HG02759 (cell line): Measurements from ENCODE around the gene FKBP9.
"Not testable (repeated sequence)": the region's sequence is repeated elsewhere in the genome, so short reads cannot be mapped to it uniquely, and the experiment has no call there.

Source experiments
- ATAC-seq: cut with Tn5 transposase; IDR thresholded peaks from one replicate; pipeline ENCODE4 v1.9.1; 2021; ENCODE audit warnings: mild to moderate bottlenecking, moderate library complexity; ENCODE audit not compliant: unreplicated experiment

Gene FKBP9

DNA sequence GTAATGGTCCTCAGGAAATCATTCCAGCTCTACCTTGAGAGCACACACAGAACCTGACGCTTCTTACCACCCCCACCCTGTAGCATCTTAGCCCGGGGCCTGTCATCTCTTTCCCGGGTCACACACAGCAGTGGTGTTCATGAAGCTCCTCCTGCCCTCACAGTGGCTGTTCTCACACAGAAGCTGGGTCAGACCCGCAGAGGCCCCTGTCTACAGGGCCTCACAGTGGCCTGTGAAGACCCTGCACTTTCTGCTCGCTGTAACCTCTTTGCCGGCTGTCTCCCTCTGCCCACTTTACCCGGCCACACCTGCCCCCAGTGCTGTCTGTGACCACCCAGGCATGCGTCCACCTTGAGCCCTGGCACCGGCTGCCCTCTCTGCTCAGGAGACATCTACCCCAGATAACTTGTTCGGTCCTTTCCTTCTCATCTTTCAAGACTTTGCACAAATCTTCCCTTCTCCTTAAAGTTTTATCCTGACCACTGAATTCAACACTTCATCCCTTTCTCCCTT lies 46.9 kb downstream of the FKBP9 start:
- not testable (repeated sequence) for ATAC-seq

DNA sequence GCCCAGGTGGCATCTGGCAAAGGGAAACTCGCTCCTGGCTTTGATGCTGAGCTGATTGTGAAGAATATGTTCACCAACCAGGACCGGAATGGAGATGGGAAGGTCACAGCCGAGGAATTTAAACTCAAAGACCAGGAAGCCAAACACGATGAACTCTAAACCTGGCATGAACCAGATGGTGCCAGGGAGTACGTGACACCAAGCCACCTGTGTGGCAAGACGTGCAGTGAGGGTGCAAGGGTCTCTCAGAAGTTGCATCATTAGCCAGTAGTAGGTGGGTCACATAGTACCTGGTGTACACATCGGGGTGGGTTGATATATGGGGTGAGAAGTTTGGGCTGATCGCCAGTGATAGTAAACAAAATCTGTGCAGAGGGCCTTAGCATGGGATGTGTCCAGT lies 48.0 kb downstream of the FKBP9 start:
- not testable (repeated sequence) for ATAC-seq

DNA sequence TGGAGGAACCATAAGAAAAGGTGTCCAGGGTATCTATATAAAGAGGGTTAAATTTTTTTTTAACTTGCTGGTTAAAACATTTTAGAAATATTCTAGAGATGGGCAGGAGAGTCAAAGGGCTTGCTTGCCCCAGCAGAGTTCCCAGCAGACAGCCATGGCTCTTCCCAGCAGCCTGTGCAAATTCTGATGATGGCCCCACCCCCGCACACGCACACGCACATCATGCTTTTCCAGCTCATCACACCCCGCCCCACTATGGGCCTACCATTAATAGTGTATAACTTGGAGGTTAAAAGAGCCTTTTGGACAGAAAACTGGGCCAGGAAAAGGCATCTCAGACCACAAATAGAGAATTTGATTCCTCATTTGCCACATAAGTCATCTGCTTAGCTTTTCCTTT lies 48.5 kb downstream of the FKBP9 start:
- ATAC-seq = not testable (repeated sequence)

DNA sequence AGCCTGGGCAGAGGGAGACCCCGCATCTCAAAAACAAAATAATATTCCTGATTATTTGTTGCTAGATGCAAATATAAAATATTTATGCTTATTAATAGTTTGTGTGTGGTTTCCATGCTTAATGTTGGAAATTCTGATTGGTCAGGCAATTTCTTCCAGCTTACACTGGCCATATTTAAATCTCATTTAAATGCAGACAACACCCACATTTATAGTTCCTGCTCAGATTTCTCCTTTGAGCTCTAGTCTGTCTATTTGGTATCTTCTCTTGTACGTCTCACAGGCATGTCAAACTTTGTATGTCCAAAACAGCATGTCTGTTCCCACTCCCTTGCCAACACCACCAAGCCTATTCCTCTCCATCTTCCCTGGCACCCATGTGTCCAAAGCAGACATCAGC lies 52.5 kb downstream of the FKBP9 start:
- no peak for ATAC-seq

DNA sequence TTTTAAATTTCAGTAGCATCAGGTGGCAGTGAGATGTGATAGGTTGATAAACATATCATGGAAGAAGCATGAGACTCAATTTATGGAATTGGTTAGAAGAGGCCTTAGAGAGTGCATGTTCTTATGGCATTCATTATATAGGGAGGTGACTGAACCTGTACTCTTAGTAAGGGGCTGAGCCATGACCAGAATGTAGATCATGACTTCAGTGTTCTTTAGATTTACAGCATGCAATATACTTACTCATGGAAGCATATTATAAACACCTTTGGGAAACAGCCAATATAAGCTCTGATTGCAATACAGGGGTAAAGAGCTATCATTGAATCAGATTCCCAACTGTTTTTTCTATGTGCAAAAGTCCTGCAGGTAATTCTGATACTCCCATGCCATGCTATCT lies 55.1 kb downstream of the FKBP9 start:
- no peak for ATAC-seq

DNA sequence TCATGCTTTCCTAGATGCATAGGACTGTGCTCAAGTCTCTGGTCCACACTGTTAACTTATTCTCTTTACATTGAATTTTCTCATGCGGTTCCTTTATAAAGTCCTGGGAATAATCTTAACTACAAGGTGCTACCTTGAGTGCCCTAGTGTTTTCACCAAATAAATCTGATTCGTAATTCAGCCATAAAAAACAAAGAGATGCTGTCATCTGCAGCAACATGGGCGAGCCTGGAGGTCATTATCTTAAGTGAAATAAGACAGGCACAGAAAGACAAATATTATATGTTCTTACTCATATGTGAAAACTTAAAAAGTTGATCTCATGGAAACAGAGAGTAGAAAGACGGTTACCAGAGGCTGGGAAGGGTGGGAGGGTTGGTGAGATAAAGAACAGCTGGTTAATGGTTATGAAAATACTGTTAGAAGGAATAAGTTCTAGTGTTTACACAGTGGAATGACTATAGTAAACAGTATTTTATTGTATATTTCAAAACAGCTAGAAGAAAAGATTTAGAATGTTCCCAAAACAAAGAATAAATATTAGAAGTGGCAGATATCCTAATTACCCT lies 67.0 kb downstream of the FKBP9 start:
- no peak for ATAC-seq

DNA sequence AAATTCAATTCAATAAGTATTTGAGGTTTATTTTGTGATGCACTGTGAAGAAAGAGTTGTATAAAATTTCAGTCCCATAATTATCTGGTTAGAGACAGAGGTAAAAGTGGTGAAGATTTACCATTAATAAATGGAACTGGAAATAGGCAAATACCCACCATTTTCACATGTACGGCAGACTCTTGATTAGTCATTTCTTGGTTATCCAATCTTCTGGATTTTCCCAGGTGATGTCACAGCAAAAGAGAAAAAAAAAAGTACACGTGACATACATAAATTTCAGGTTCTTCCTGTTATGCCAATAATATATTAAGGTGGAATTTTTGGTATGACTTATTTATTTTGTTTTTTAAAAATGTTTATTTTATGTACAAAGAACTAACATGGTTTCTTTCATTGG lies 78.5 kb downstream of the FKBP9 start:
- no peak for ATAC-seq

DNA sequence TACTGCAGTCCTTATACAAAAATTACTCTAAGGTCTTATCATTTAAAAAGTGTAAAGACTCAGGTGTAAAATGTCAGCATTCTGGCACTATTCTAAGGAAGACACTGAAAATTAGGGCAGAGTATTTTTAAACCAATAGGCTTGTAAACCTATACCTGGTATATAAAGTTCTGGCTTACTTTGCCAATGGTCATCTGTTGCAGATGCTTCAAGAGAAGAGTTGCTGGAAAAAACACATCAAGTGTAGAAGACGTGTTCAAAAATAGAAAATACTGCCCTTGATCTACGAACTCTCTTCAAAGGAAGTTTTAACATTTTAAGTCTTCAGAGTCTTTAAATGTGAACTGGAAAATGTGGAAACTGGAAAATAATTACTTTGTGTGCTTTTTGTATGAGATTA lies 81.4 kb downstream of the FKBP9 start:
- ATAC-seq = no peak

DNA sequence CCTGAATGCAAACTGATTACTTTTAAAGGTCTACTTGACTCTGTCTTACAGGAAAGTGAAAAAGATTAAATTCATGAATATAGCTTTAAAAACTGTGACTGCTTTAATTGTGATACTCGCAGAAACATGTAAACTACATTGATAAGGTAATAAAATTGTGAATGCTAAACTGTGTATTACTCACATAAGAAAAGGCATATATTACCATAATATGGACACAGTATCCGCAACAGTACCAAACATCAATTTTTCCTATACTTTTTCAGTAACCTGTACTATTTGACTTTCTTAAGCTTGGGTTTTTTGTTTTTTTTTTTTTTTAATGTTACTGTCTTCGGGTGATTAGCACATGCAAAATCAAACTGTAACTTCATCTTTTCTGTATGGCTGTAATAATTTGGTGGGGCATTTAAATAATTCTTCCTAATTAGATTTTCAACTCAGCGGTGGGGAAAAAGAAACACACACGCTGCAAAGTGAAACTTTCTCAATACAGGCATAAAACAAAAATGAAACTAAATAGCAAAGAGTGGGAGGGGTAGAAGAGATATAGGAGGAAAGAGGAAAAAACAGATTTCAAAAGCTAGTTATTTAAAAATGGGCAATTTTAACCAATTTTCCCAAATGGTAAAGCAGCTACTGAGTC lies 82.1 kb downstream of the FKBP9 start:
- ATAC-seq = no peak

DNA sequence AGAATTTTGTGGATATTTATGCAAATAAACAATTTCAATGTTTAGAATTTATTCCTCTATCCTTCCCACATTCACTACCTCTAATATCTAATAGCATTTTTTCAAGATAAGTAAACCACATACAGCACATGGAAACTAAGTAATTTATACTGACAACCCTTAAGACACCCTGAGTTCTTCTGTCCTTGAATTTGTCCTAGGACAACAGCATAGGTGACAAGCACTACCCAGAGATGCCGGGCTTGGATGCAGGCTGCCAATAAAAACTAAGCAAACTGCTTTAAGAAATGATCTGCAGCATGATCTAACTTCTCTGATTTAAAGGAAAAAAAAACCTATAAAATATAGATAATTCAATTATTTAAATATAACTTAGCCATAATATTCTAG lies 82.7 kb downstream of the FKBP9 start:
- ATAC-seq = no peak

DNA sequence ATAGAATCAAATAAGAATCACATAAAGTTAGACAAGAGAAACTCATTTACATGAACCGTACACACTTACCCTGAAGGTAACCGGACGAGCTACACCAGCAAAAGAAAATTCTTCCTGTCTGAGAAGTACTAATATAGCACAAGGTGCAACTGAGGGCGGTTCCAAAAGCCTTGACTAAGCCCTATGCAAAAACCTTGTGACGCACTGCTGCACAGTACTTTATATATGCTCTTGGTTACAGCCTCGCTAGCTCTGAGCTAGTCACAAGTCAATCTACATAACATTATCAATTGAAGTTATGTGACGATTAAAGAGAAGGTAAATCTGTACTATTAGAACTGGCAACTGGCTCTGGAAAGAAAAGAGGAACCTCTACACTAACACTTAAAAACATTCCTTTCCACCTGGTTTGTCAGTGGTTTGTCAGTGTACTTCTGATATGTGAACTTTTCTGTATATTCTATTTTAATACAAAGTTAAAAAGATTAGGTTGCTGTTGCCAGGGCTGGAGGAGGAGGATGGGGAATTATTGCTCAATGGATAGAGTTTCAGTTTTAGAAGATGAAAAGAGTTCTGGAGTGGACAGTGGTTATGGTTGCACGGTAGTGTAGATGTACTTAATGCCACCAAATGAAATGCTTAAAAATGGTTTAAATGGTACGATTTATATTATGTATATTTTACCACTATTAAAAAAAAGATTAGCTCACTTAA lies 83.7 kb downstream of the FKBP9 start:
- peak; percentile 94 for ATAC-seq

DNA sequence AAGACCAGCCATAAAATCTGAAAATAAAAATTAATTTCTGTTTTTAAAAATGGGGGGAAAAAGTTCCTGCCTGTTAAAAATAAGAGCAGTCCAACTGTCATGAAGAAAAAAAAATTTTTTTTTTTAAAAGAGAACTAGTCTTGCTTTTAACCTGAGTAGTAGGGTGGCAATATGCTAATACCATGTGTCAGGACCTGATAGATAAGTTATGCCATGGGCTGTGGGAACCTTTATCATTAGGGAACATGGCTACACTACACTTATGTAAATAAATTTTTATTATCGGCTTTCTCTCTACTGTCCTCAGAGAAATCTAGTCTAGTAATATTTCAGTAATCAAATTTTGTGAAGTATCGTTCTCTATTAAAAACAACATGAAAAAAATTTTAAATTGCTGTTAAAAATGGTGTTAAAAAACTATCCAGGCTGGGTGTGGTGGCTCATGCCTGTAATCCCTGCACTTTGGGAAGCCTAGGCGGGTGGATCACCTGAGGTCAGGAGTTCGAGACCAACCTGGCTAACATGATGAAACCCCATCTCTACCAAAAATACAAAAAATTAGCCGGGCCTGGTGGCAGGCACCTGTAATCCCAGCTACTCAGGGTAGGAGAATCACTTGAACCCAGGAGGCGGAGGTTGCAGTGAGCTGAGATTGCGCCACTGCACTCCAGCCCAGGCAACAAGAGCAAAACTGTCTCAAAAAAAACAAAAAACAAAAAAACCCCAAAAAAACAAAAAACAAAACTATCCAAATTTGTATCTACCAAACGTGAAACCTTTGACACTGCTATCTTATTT lies 84.6 kb downstream of the FKBP9 start:
- ATAC-seq = no peak

DNA sequence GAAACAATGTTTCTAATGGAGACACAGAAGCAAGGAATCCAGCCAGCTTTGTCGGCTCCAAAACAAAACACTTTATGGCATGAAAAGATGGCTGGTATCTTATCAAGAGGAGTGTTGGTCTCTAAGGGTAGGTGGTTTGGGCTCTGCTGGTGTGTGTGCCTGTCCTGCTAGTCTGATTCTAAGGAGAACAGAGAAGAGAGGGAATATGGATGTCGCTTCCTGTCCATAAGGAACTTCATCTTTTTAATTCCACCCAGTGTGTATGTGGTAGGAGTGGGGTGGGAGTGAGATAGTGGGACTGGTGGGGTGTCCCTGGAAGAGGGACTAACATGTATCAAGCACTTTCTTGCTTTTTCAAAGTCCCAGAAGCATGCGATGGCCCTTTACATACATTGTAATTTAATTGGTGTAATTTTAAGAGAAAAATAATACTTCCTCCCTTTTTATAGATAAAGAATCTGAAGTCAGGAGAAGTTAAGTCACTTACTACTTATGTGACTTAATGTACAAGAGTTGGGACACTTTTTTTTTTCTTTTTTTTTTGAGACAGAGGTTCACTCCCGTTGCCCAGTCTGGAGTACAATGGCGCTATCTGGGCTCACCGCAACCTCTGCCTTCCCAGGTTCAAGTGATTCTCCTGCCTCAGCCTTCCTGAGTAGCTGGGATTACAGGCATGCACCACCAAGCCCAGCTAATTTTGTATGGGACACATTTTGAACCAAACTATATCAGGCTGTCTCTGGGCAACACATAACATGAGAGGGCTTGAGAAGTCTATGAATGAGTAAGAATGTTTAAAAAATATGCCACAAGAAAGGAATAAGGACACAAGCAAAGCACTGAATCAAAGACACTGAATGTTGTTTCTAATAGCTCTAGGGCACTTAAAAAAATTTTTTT lies 86.5 kb downstream of the FKBP9 start:
- ATAC-seq = no peak

DNA sequence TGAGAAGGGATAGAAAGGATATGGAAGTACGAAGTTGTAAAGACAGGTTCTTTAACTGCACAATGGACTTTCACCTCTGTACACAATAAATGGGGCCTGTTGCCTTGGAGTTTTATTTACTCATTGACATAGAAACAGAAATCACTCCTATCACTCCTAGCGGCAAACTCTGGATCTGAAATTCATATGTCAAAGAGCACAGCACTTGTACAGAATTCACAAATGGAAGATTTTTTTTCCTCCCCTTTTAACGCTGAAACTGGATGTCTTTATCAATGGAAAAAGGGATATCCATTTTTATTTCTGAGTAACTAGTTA lies 87.1 kb downstream of the FKBP9 start:
- ATAC-seq = no peak

DNA sequence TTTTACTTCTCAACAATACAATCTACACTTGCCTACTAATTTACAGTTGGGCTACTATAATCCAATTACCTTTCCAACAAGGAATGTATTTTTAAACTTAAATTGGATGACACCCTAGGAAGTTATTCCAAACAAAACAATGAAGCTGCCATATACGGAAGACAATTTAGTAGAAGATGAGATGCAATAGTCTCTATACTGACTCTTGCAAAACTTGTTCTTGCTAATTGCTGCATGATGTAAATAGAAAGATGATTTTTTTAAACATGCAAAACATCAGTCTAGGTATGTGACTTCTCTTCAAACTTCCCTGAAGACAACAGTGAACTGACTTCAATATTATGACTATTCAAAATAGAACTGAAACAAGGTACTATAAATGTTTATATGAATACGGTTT lies 87.7 kb downstream of the FKBP9 start:
- no peak for ATAC-seq

DNA sequence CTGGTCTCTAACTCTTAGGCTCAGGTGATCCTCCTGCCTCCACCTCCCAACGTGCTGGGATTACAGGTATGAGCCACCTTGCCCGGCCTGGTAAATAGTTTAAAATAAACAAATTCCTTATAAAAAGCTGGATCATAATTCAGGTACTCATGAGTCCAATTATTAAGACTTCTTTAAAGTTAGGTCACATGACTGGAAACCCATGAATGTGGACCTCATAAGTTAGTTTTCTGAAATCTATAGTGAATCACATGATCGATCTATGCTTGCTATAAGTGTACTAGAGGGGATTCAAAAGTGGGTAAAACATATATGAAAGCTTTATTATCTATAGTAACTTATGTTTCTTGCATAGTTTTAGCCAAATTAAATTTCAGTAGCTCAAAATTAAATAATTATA lies 91.0 kb downstream of the FKBP9 start:
- ATAC-seq = no peak

DNA sequence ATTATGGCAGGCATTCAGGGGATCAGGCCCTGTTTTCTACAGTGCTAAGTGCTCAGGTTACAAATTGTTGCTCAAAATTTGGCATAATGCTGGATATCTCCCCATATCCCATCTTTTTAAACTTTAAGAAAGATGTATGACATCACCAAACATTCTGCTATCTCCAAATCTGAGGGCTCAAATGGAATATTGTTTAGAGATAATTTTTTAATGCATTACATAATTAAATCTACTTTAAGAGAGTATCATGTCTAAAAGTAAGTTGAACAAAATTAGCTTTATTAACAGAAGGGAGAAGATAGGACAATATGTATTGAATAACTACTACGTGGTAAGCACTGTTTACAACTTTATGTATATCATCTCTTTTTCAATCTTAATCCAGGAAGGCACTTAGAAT lies 91.5 kb downstream of the FKBP9 start:
- ATAC-seq = no peak

DNA sequence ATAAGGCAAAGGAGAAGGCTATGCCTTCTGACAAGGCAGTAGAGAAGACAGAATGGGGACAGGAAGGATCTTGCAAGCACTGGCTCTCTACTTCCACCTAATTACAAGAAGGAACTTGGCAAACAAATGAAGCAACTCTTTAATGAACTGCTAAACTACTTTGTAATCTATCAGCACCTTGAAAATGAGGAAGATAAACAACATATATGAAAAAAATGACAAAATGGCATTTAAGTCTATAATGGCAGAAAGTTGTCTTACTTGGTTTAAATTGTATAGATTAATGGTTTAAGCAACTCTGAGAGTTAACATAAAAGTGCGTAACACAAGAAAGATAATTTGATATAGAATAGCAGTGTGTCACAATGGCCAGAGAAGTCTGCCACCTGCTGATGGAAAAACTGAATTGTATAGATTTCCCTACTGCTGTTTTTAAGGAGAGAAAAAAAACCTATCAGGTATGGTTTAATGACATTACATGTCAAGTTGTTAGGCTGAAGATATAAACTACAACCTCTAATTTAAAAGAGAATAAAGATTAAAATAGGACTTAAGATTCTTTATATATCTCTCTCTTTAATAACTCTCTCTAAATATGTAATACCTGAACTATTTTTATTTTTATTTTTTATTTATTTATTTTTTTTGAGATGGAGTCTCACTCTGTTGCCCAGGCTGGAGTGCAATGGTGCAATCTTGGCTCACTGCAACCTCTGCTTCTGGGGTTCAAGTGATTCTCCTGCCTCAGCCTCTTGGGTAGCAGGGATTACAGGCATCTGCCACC lies 93.5 kb downstream of the FKBP9 start:
- peak; percentile 66 for ATAC-seq

DNA sequence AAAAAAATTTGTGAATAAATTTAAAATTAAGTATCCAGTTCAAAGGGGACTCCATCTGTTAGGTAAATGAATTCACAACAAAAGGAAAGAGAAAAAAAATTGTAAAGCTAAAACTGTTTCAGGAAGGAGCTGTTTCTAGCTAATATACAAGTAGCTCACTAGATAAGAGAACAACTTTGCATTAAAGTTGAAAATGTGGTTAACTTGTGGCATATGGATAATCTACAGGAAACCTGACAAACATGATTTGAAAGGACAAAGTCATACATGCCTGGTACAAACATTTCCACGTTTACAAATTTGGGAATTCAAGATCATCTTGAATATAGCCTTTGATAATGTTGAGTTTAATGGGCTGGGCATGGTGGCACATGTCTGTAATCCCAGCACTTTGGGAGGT lies 96.5 kb downstream of the FKBP9 start:
- ATAC-seq = no peak
